ENCODE results near the gene PRKN. TPM values are rescaled to one million over a fixed set of nuclear protein-coding genes. Genes with fewer than 3 reads are reported as not detected.

PRKN gene
- total RNA-seq, 1 experiment from 2014 or later, result 2.0 TPM

DNA sequence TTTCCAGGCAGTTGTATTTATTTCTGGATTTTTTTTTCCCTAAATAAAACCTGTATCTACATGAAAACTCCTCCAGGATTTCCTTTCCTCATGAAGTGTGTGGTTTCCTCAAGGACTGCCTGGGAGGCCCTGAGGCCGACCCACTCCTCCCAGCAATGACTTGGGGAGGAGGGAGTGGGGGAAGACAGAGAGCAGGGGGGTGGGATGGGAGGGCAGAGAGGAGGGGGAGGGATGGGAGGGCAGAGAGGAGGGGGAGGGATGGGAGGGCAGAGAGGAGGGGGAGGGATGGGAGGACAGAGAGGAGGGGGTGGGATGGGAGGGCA lies 1291.9 kb downstream of the PRKN start:
- no peak overlapping the region for H4K8ac ChIP-seq (replicated peaks; ENCODE audit: insufficient read length, low read depth, low read length)
- peaks cover 20 to 36% of the 10 kb centered on the region in 2 experiments for H3K4me1 Mint-ChIP-seq
- no peak overlapping the region for H3K14ac ChIP-seq (ENCODE audit: insufficient read depth, low read length)
- H3K4ac ChIP-seq (ENCODE audit: low read depth, low read length), result no peak overlapping the region
- DNase-seq, result no peak
- H3K23ac ChIP-seq (ENCODE audit: insufficient read length, low read depth, low read length), result no peak overlapping the region
- H2AFZ ChIP-seq (ENCODE audit: low read length), result no peak overlapping the region
- no peak overlapping the region for H3K27ac Mint-ChIP-seq
- WGBS (ENCODE audit: extremely low coverage, insufficient read length, low lambda C conversion rate), result no CpG with 5 or more reads among the region's 1 CpG
- H3K4me3 Mint-ChIP-seq, result no peak overlapping the region
- no peak overlapping the region for H4K91ac ChIP-seq (ENCODE audit: insufficient read length, low read depth, low read length)
- H3T11ph ChIP-seq (ENCODE audit: low read length), result no peak overlapping the region
- no peaks in the 10 kb centered on the region for H4K20me1 ChIP-seq (ENCODE audit: control insufficient read depth, insufficient read depth, insufficient read length)
- no peaks in the 10 kb centered on the region for H3K9me3 Mint-ChIP-seq
- TF ChIP-seq, protein P1, sequence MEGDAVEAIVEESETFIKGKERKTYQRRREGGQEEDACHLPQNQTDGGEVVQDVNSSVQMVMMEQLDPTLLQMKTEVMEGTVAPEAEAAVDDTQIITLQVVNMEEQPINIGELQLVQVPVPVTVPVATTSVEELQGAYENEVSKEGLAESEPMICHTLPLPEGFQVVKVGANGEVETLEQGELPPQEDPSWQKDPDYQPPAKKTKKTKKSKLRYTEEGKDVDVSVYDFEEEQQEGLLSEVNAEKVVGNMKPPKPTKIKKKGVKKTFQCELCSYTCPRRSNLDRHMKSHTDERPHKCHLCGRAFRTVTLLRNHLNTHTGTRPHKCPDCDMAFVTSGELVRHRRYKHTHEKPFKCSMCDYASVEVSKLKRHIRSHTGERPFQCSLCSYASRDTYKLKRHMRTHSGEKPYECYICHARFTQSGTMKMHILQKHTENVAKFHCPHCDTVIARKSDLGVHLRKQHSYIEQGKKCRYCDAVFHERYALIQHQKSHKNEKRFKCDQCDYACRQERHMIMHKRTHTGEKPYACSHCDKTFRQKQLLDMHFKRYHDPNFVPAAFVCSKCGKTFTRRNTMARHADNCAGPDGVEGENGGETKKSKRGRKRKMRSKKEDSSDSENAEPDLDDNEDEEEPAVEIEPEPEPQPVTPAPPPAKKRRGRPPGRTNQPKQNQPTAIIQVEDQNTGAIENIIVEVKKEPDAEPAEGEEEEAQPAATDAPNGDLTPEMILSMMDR (conservative IDR thresholded peaks at IDR 0.05), result no peak
- H3K9ac ChIP-seq (ENCODE audit: extremely low read depth, insufficient read length, low read length), result no peak overlapping the region
- no peak overlapping the region for H3K56ac ChIP-seq (ENCODE audit: insufficient read length, low read depth, low read length)
- no peak overlapping the region for H3K4me2 ChIP-seq (ENCODE audit: insufficient read depth, insufficient read length, low read length)
- H3K27ac ChIP-seq (ENCODE audit: insufficient read length, low read depth, low read length), result no peak overlapping the region
- no peak overlapping the region for H2AK5ac ChIP-seq (ENCODE audit: insufficient read length, low read length)
- no peak overlapping the region for H2BK12ac ChIP-seq (ENCODE audit: insufficient read length, low read depth, low read length)
- no peaks in the 10 kb centered on the region for H3K79me1 ChIP-seq (ENCODE audit: insufficient read depth, low read depth, low read length, poor library complexity, severe bottlenecking)
- no peak overlapping the region for H4K5ac ChIP-seq (ENCODE audit: insufficient read length, low read depth, low read length)
- H2BK15ac ChIP-seq (ENCODE audit: low read depth, low read length), result no peak overlapping the region
- H3K18ac ChIP-seq (ENCODE audit: insufficient read length, low read depth, low read length), result no peak overlapping the region
- H2BK120ac ChIP-seq (ENCODE audit: low read depth, low read length, poor library complexity, severe bottlenecking), result no peak overlapping the region
- no peak overlapping the region for H2BK5ac ChIP-seq (ENCODE audit: insufficient read length, low read length)
- H2BK20ac ChIP-seq (ENCODE audit: low read depth, low read length, poor library complexity, severe bottlenecking), result no peak overlapping the region
- no peaks in the 10 kb centered on the region for H3K27me3 ChIP-seq (ENCODE audit: insufficient read depth, low read length)
- H3K36me3 Mint-ChIP-seq (ENCODE audit: insufficient read depth in 1 of 3, low read depth in 3 of 3), result no peaks in the 10 kb centered on the region
- no peaks in the 10 kb centered on the region for H3K9me3 ChIP-seq (ENCODE audit: control insufficient read depth, low read depth, low read length)
- peaks cover under 1% of the 10 kb centered on the region; the same call in 1 of the 2 replicates for H3K27me3 Mint-ChIP-seq (ENCODE audit: low read depth)
- H3K23me2 ChIP-seq (ENCODE audit: insufficient read length, low read depth, low read length, poor library complexity, severe bottlenecking), result no peaks in the 10 kb centered on the region
- H3K4me1 ChIP-seq (ENCODE audit: insufficient read depth, low read length), result no peaks in the 10 kb centered on the region
- no peaks in the 10 kb centered on the region for H3K79me2 ChIP-seq (ENCODE audit: insufficient read depth, low read length)
